ENCODE measurements around the gene ROR1.

- TF ChIP-seq CTCF (IDR thresholded peaks at IDR 0.05): no peak
- TF ChIP-seq POLR2A (IDR thresholded peaks at IDR 0.05): no peak
These were observed 333.3 kb downstream of the ROR1 start for GRCh38 chr1:64107118-64107519.

All from testis (tissue), 2 donors.